Lower lobe of right lung (tissue), 2 donors: Measurements from ENCODE around the gene TSHB. TPM values are rescaled to one million over a fixed set of nuclear protein-coding genes. Genes with fewer than 3 reads are reported as not detected.

Experiments
- ATAC-seq, 2 donors: fragments of 200-7000 bp; cut with Tn5 transposase; one replicate each; pipeline ENCODE4 v1.9.1; 2020 to 2022; ENCODE audit warnings: mild to moderate bottlenecking in 2 of 2, moderate library complexity in 2 of 2
- DNase-seq: peaks from one replicate; pipeline ENCODE4 v3.0.0-alpha.2; 2020
- H3K27ac ChIP-seq: fragments of 200-600 bp; one replicate; pipeline ENCODE4 v1.8.0; 2022
- H3K27me3 ChIP-seq: fragments of 200-600 bp; one replicate; pipeline ENCODE4 v1.8.0; 2022; ENCODE audit warnings: low read depth
- H3K36me3 ChIP-seq: fragments of 200-600 bp; one replicate; pipeline ENCODE4 v1.8.0; 2022; ENCODE audit warnings: mild to moderate bottlenecking
- H3K4me1 ChIP-seq: fragments of 200-600 bp; one replicate; pipeline ENCODE4 v1.8.0; 2022
- H3K4me3 ChIP-seq: fragments of 200-600 bp; one replicate; pipeline ENCODE4 v1.8.0; 2022; ENCODE audit warnings: mild to moderate bottlenecking
- H3K9me3 ChIP-seq: fragments of 200-600 bp; one replicate; pipeline ENCODE4 v1.8.0; 2022
- CTCF ChIP-seq: fragments of 200-600 bp; IDR thresholded peaks from one replicate; pipeline ENCODE4 v1.8.0; 2022; ENCODE audit warnings: antibody characterized with exemption, mild to moderate bottlenecking
- intact Hi-C: fragments of 100-400 bp; cut with DNase I; formaldehyde crosslinking; loops from one replicate; pipeline ENCODE4 v1.11.0; 2022
- long read RNA-seq: library from polyadenylated mRNA; unstranded; transcript quantifications from one replicate; pipeline ENCODE4 v2.0.0, GENCODE V29; 2021
- total RNA-seq: library from RNA; stranded (reverse); fragmentation: NEBNext Ultra II Directional; extraction: Animal tissue kit (Norgen Biotek cat#: 25700); gene quantifications from one replicate; pipeline ENCODE4 v1.2.1, GENCODE V29; 2021
- donor health status: DM: no; HTN: yes; CAD: no; lungs with severe emphysema.

TSHB gene
- not detected for total RNA-seq
- long read RNA-seq, result 0 reads

GRCh38 chr1:115029526-115029925 lies at the start of gene TSHB:
Gene TSHB, plus strand, starts transcription at chr1:115029826. Its CDS starts 3,537 bp downstream, at chr1:115033363.
- TF ChIP-seq CTCF, result no peak
- Histone ChIP-seq H3K9me3 (no peaks in the 10 kb centered on the region), H3K36me3 (no peaks in the 10 kb centered on the region), H3K27ac (no peak within 1 kb of the TSS), H3K27me3 (no peaks in the 10 kb centered on the region), H3K4me3 (no peak within 1 kb of the TSS), H3K4me1 (no peaks in the 10 kb centered on the region)
- no peak for ATAC-seq
- intact Hi-C loops, result no loop called here
- no peak for DNase-seq

GRCh38 chr1:114982251-114982650 lies 47.4 kb upstream of the TSHB start:
- no peak for ATAC-seq
- no peaks in the 10 kb centered on the region for H3K4me1 ChIP-seq
- no peak overlapping the region for H3K27ac ChIP-seq
- TF ChIP-seq CTCF, result no peak
- H3K9me3 ChIP-seq, result no peaks in the 10 kb centered on the region
- no peak for DNase-seq
- intact Hi-C loops, result no loop called here
- no peaks in the 10 kb centered on the region for H3K36me3 ChIP-seq
- H3K4me3 ChIP-seq, result no peak overlapping the region
- no peaks in the 10 kb centered on the region for H3K27me3 ChIP-seq

- Histone ChIP-seq H3K4me1 (no peaks in the 10 kb centered on the region), H3K27ac (no peak overlapping the region), H3K4me3 (no peak overlapping the region), H3K9me3 (peaks cover 15% of the 10 kb centered on the region), H3K36me3 (no peaks in the 10 kb centered on the region), H3K27me3 (no peaks in the 10 kb centered on the region)
- DNase-seq (no peak), ATAC-seq (no peak)
- TF ChIP-seq CTCF, result no peak
- intact Hi-C loops, result no loop called here
These were observed 43.3 kb upstream of the TSHB start for GRCh38 chr1:114986286-114986685.

- Histone ChIP-seq H3K4me1 (no peaks in the 10 kb centered on the region), H3K27me3 (no peaks in the 10 kb centered on the region), H3K27ac (no peak overlapping the region), H3K9me3 (peaks cover 15% of the 10 kb centered on the region), H3K36me3 (no peaks in the 10 kb centered on the region), H3K4me3 (no peak overlapping the region)
- intact Hi-C loops, result no loop called here
- DNase-seq, result no peak
- no peak for ATAC-seq
- TF ChIP-seq CTCF, result no peak
These were observed 41.5 kb upstream of the TSHB start for GRCh38 chr1:114988095-114988494.

- H3K36me3 ChIP-seq, result no peaks in the 10 kb centered on the region
- DNase-seq, result no peak
- intact Hi-C loops, result no loop called here
- no peak for ATAC-seq
- no peak overlapping the region for H3K27ac ChIP-seq
- H3K9me3 ChIP-seq, result no peaks in the 10 kb centered on the region
- H3K4me3 ChIP-seq, result no peak overlapping the region
- no peaks in the 10 kb centered on the region for H3K4me1 ChIP-seq
- no peaks in the 10 kb centered on the region for H3K27me3 ChIP-seq
- no peak for TF ChIP-seq CTCF
These were observed 31.9 kb upstream of the TSHB start for GRCh38 chr1:114997510-114998289.
